Stimulated activated naive CD4-positive, alpha-beta T cell (primary cell): Measurements from ENCODE around the gene COL27A1.

Experiments used
- DNase-seq, 6 experiments: peaks; one replicate each; lab custom pipeline; 2025; lab: John Stamatoyannopoulos, UW

COL27A1 gene

GRCh38 chr9:114169029-114169951 is 14.0 kb downstream of the COL27A1 start:
- DNase-seq: no peak

DNA sequence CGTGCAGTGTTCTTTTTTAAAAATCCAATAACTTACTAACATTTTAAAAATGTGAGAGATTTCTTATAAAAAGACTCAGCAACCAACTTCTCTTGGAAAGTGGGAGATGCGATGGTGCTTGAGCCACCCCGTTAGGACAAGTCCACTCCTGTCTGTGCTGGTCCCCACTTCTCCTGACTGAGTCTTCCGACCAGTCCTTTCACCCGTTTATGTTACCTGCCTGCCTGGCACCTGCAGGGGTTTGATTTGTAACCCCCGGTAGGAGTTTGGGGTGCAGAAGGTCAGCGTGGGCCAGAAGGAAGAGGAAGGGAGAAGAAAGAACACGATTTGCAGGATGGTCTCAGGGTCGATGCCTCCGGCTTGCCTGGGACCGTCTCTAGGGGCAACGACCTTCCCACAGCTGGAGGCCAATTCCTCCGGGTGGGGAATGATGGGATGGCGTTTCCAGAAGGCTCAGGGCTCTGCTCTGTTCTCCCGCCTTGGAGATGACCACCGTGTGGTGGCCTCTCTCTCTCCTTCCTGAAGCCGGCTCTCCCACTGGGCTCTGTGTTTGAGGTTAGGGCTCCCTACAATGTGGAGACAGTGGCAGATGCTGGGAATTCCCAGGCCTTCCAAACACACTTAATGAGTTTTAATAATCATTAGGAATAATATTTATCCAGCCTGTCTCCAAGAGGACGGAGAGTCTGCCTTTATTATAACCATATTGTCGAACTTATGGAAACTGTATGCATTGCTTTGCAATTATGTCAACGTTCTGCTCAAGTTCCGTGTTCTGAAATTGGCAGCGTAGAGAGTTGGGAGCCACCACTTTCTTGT is 14.8 kb downstream of the COL27A1 start:
- DNase-seq: no peak

DNA sequence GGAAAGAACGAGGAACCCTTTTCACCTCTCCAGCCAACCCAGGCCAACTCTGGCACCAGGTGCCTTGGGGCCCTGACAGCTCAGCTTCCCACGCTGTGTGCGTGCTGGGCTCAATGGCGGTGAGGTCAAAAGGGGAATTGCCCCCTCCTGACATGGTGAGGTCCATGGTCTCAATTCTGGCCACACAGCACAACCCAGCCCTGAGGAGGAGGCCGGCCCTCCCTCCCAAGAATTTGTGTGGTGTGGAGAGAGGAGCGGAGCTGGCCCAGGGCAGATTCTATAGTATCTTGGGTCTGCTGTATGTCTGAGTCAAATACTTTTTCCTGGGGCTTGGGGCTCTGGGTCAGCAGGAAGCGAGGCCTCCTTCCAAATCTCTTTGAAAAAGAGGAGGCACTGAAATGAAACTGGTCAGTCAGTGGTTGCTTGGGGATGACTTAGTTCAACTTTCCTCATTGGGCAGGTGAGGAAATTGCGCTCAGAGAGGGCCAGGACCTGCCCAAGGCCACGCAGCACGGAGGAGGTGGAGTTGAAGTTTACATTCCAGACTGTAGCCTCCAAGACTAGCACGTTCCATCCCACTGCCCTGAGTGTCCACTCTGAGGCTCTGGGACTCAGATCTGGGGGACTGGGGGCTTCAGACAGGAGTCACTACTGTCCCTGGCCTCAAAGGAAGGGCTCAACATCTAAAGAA is 15.6 kb downstream of the COL27A1 start:
- no peak for DNase-seq

GRCh38 chr9:114171500-114171899 is 16.2 kb downstream of the COL27A1 start:
- DNase-seq: no peak

DNA sequence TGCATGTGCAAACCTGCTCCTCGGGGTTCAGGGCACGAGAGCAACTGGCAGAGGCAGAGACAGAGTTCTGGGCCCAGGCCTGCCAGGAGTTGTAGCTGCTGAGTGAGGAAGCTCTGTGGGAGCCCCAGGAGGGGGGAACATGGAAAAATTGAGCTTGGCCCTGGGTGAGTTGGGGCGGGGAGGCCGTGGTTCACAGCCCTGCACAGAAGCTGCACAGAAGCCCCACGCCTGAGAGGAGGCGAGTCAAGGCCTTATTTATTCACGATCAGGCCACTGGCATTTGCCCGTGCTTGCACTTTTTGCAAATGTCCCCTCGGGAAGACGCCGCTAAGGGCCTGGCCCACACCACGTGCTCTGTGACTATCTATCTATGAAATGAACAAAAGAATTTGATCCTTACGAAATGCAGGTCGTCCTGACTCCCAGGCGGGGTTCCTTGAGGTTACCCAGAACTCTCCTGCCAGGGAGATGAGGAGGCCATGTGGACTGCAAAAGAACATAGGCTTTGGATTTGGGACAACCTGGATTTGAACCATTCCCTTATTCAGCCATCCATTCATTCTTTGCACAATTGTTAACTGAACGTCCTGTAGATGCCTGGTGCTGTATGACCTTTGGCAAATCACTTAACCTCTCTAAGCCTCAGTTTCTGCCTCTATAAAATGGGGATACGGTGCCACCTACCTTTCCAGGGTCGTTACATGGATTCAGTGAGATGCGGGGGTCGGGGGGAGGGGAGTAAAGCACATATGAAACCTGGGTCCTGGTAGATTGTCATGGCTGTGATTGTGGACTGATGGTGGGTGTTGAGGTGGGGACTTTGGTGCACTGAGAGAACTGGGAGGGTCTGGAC is 17.9 kb downstream of the COL27A1 start:
- DNase-seq: no peak

DNA sequence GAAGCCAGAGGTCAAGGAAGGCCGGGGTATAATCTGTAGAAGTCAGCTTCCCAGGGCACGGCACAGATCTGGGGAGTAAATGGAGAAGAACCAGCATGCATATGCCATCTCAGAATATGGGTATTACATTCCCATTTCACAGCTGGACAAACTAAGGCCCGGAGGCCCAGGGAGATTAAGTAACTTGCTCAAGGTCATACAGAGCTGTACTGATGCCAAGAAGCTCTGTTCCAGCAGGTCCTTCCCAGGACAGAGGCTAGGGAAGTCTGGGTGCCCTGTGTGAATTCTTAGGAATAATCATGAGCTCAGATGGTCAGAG is 19.2 kb downstream of the COL27A1 start:
- no peak for DNase-seq

- DNase-seq: no peak
Measured at GRCh38 chr9:114174876-114175771, 19.8 kb downstream of the COL27A1 start.

GRCh38 chr9:114176624-114177291 is 21.4 kb downstream of the COL27A1 start:
- DNase-seq: no peak

DNA sequence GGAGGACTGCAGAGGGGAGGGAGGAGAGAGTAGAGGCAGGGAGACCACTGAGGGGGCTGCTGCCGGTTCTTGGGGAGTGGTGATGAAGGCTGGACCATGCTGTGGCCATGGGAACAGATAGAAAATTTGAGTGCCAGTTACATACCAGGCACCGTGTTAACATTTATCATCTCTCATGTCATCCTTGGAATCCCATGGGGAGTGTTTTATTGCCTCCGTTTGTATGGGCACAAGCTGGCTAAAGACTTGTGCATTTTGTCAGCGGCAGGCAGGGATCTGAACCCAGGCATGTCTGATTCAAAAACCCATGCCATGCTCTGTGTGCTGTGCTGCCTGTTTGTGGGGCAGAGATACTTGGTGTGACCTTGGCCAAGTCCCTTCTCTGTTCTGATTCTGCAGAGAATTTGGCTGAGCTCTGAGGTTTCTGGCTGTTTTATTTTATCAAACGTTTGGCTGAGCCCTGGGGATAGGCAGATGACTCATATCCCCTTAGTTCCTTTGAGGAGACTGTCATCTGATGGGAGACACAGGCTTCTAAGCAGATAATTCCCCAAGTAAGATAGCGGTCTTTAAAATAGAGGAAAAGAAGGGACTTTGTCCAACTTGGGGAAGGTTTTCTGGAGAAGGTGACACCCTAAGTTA is 22.2 kb downstream of the COL27A1 start:
- no peak for DNase-seq

DNA sequence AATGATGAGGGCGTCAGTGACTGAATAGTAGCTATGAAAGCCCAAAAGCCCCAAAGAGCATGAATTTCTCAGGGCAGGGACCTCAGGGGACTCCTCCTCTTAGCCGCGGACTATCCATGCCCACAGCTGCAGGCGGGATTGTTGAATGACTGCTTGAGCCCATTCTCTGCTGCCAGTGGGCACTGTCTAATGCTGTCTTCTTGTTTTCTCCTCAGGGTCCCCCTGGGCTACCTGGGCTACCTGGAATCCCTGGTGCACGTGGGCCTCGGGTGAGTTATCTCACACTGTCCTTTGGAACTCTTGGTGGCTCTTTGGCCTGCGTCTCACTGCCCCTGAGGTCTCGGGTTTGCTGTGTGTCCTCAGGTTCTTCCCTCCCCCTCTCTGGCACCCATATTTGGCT is 22.7 kb downstream of the COL27A1 start:
- DNase-seq: no peak

GRCh38 chr9:114178756-114179450 is 23.6 kb downstream of the COL27A1 start:
- DNase-seq: no peak

- no peak for DNase-seq
Measured at GRCh38 chr9:114179516-114179915, 24.2 kb downstream of the COL27A1 start.

- no peak for DNase-seq
Measured at GRCh38 chr9:114180696-114181606, 25.6 kb downstream of the COL27A1 start.

DNA sequence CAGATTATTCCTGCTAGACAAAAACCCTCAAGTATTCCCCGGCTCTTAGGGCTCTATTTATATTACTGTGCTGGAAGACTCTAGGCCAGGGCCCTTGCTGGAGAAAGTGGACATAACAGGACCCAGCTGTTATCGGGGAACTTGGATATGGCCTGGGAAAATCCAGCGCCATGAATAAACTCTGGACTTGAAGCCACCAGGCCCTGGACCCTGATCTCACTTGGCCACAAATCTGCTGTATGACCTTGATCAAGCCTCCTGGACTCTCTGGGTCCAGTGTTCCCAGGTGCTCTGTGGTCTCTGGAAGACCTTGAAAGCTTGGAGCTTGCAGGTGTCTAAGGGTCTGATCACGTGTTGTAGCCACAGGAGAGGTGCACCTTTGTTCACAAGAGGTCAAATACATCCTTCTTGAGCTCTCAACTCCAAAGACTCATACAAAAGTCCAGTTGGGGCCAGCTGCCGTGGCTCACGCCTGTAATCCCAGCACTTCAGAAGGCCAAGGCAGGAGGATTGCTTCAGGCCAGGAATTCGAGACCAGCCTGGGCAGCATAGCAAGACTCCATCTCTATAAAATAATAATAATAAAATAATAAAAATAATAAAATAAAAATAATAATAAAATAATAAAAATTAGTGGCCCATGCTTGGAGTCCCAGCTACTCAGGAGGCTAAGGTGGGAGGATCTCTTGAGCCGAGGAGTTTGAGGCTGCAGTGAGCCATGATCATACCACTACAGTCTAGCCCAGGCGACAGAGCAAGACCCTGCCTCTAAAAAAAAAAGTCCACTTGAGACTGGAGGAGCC is 26.5 kb downstream of the COL27A1 start:
- no peak for DNase-seq

DNA sequence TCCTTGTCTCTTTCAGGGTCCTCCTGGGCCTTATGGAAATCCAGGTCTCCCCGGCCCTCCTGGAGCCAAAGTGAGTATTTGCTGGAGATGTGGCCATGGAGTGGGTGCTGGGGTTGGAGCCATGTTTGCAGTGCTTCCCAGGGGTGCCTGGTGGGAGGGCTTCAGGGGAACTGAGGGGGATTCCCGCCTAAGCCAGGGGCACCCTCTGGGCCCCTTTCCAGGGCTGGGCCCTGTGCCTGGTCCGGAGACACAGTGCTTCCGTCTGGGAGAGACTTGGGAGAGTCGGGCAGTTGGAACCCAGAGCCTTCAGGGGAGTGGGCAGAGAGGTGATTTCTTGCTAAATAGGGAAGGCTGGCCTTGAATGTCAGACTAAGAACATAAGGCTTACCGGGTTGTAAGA is 27.7 kb downstream of the COL27A1 start:
- DNase-seq: no peak

GRCh38 chr9:114184071-114184470 is 28.7 kb downstream of the COL27A1 start:
- DNase-seq: no peak

GRCh38 chr9:114184866-114185265 is 29.5 kb downstream of the COL27A1 start:
- DNase-seq: no peak
